Stimulated activated effector memory CD8-positive, alpha-beta T cell treated with anti-CD3 and anti-CD28 coated beads, Interleukin-12 subunit alpha, Interleukin-12 subunit beta, amount 100 ng/mL, for 72 hours (primary cell): ENCODE measurements around the gene NOS3.

Source experiments
- ATAC-seq: fragments of 150-1000 bp; cut with Tn5 transposase; 2 replicates; pipeline ENCODE4 v1.10.0; 2021
- DNase-seq, 2 donors: peaks; one replicate each; pipeline ENCODE4 v3.0.0; 2021 to 2022; ENCODE audit warnings: low spot score in 2 of 2
- H3K27ac Mint-ChIP-seq: one replicate; pipeline ENCODE4 v1.8.0; 2022; ENCODE audit warnings: mild to moderate bottlenecking, mixed read lengths
- H3K36me3 Mint-ChIP-seq: one replicate; pipeline ENCODE4 v1.8.0; 2022; ENCODE audit warnings: mild to moderate bottlenecking, mixed read lengths
- H3K4me1 Mint-ChIP-seq: one replicate; pipeline ENCODE4 v1.8.0; 2022; ENCODE audit warnings: mixed read lengths
- H3K4me3 Mint-ChIP-seq: one replicate; pipeline ENCODE4 v1.8.0; 2022; ENCODE audit warnings: mild to moderate bottlenecking, mixed read lengths
- H3K9me3 Mint-ChIP-seq: one replicate; pipeline ENCODE4 v1.8.0; 2022; ENCODE audit warnings: mixed read lengths

The NOS3 gene

DNA sequence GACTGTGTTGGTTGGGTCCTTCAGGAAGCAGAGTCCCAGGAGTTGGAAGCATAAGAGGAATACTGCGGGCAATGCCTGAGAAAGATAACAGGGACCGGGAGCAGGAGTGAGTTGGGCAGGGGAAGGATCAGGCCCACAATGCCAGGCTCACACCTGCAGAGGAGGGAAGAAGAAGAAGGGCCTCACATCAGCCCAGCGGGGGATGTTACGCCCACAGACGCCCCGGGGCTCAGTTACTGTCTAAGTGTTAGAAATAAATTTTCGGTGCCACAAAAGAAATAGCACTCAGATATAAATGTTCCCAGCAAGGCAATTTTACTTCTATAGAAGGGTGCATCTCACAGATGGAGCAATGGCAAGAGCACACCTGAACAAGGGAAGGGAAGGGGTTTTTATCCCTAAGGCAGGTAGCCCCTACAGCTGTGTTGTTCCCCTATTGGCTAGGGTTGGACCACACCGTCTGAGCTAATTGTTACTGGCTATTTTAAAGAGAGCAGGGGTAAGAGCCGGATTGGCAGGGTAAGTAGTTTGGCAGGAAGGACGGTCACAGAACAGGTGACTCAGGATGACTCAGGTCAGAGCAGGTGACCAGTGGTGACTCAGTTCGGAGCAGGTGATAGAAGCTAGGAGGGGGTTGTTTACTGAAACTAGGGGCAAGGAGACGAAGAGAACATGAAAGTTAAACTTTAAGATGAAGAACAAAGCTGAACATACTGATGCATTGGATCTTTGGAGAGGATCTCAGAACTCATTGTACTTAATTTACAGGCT is at the start of gene NOS3:
Gene NOS3 (plus strand): TSS at position 602 of the 771 bp plus-strand sequence. CDS start 2,787 bp downstream, outside the sequence.
- peaks cover 6% of the 10 kb centered on the region for H3K36me3 Mint-ChIP-seq
- no peak within 1 kb of the TSS for H3K4me3 Mint-ChIP-seq
- DNase-seq (no peak), ATAC-seq (no peak)
- H3K27ac Mint-ChIP-seq = no peak within 1 kb of the TSS
- H3K9me3 Mint-ChIP-seq = peaks cover 14% of the 10 kb centered on the region
- peaks cover 27% of the 10 kb centered on the region for H3K4me1 Mint-ChIP-seq

DNA sequence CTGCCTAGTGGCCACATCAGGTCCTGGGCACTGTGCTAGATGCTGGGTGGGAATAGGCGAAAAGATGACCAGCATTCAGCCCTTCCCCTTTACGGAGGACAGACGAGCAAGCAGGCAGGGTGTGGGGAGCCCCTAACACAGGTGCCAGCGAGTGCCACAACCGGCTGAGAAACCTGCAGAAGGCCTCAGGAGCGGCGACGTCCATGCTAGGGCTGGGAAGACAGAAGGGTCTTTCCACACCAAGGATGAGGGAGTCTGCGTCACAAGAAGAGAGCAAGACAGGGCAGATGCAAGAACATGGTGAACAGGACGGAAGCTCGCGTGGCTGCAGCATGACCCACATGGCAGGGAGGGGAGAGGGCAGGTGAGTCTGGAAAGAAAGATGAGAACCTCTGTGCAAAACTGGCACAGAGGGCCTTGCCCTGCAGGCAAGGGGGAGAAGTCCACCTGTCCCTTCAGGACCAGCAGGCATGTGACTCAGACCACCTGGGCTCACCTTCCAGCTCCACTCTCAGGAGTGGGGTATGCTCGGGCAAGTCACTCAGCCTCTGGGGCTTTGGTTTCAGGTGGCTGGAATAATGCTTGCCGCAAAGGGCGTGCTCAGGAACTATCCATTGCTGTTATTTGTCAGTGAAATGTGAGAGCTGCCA is 49.3 kb upstream of the NOS3 start:
- peak overlapping the region; percentile 4 for H3K27ac Mint-ChIP-seq
- H3K4me1 Mint-ChIP-seq = peaks cover 35% of the 10 kb centered on the region
- no peak overlapping the region for H3K4me3 Mint-ChIP-seq

GRCh38 chr7:150942001-150942590 is 48.7 kb upstream of the NOS3 start:
- H3K36me3 Mint-ChIP-seq = no peaks in the 10 kb centered on the region
- peaks cover 35% of the 10 kb centered on the region for H3K4me1 Mint-ChIP-seq
- peak; percentile 81 for ATAC-seq
- no peak overlapping the region for H3K4me3 Mint-ChIP-seq
- no peaks in the 10 kb centered on the region for H3K9me3 Mint-ChIP-seq
- peak overlapping the region; percentile 4 for H3K27ac Mint-ChIP-seq
- DNase-seq = peak; percentile 23 to 63

More for the DNA sequence above, 49.3 kb upstream of the NOS3 start:
- no peaks in the 10 kb centered on the region for H3K9me3 Mint-ChIP-seq
- no peak for DNase-seq
- H3K36me3 Mint-ChIP-seq = no peaks in the 10 kb centered on the region
- ATAC-seq = no peak

- no peak overlapping the region for H3K4me3 Mint-ChIP-seq
- H3K36me3 Mint-ChIP-seq = no peaks in the 10 kb centered on the region
- H3K27ac Mint-ChIP-seq = no peak overlapping the region
- no peak for ATAC-seq
- no peak for DNase-seq
- peaks cover 30% of the 10 kb centered on the region for H3K4me1 Mint-ChIP-seq
- H3K9me3 Mint-ChIP-seq = no peaks in the 10 kb centered on the region
Observed at GRCh38 chr7:150942591-150943452, 48.0 kb upstream of the NOS3 start.

DNA sequence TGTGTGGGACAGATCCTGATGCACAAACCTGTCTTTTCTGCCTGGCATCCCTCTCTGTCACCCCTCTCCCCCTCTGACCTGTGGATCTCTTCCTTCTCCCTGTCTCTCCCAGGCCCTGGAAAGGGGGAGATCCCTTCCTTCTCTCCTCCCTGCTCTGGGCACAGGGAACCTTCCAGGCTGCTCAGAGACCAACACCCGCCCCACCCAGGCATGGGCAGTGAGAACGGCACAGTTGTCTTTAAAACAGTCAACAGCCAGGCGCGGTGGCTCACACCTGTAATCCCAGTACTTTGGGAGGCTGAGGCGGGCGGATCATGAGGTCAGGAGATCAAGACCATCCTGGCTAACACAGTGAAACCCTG is 47.4 kb upstream of the NOS3 start:
- H3K4me3 Mint-ChIP-seq = no peak overlapping the region
- H3K4me1 Mint-ChIP-seq = peaks cover 24% of the 10 kb centered on the region
- H3K36me3 Mint-ChIP-seq = no peaks in the 10 kb centered on the region
- DNase-seq (no peak), ATAC-seq (no peak)
- H3K27ac Mint-ChIP-seq = no peak overlapping the region
- no peaks in the 10 kb centered on the region for H3K9me3 Mint-ChIP-seq

- H3K9me3 Mint-ChIP-seq = no peaks in the 10 kb centered on the region
- no peaks in the 10 kb centered on the region for H3K36me3 Mint-ChIP-seq
- no peak overlapping the region for H3K4me3 Mint-ChIP-seq
- H3K4me1 Mint-ChIP-seq = peaks cover 20% of the 10 kb centered on the region
- DNase-seq = no peak
- ATAC-seq = no peak
- no peak overlapping the region for H3K27ac Mint-ChIP-seq
Observed at GRCh38 chr7:150944066-150945042, 46.5 kb upstream of the NOS3 start.

DNA sequence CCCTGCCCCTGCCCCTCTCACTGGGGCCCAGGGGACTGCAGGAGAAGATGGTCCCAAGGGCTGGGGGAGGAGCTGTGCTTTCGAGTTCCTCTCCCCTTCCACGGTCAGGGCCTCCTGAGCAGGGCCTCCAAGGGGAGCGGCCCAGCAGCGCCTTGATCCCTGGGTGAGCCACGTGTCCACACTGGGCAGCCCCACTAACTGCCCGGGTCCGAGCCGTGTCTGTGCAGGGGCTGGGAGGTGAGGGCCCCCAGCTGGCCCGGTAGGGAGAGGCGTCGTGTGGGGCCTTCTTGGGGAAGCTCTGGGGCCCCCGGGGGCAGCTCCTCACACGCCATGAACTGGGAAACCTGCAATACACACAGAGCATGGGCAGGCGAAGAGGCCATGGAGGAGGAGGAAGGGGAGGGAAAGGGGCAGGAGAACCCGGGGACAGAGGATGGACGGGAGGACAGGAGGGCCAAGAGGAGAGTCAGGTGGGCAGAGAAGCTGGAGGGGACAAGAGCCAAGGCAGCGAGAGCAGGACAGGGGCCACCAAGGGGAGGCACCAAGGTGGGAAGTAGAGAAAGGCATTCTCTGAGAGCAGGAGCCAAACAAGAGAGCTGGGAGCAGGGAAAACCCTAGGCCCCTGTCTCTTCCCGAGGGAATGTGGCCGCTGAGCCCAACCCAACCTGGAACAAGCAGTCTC is 45.5 kb upstream of the NOS3 start:
- H3K9me3 Mint-ChIP-seq = no peaks in the 10 kb centered on the region
- ATAC-seq (no peak), DNase-seq (no peak)
- H3K27ac Mint-ChIP-seq = no peak overlapping the region
- peaks cover 18% of the 10 kb centered on the region for H3K4me1 Mint-ChIP-seq
- H3K4me3 Mint-ChIP-seq = no peak overlapping the region
- no peaks in the 10 kb centered on the region for H3K36me3 Mint-ChIP-seq

DNA sequence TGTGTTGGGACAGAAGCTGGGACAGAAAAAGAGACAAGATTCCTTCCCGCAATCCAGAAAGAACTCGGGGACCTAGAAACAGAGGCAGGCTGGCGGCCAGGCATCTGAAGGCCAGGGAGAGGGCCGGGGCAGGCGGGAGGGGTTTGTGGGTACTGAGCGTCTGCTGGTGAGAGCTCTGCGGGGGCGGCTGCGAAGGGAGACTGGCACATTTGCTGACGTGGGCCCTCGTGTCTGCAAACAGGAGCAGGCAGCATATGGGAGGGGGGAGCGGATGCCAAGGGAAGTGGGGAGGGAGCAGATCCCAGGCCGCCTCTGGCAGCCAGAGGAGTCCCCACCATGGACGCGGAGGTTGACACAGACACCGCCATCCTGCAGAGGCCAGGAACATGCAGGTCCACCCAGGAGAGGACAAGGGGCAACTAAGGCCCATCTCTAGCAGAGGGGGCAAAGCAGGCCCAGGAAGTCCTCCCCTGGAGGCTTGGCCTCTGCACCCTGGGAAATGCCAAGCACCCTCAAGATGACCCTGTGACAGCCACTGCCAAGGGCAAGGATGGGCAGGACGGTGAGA is 44.9 kb upstream of the NOS3 start:
- no peak for ATAC-seq
- no peaks in the 10 kb centered on the region for H3K9me3 Mint-ChIP-seq
- DNase-seq = no peak
- no peak overlapping the region for H3K27ac Mint-ChIP-seq
- no peak overlapping the region for H3K4me3 Mint-ChIP-seq
- H3K36me3 Mint-ChIP-seq = no peaks in the 10 kb centered on the region
- H3K4me1 Mint-ChIP-seq = peaks cover 18% of the 10 kb centered on the region

DNA sequence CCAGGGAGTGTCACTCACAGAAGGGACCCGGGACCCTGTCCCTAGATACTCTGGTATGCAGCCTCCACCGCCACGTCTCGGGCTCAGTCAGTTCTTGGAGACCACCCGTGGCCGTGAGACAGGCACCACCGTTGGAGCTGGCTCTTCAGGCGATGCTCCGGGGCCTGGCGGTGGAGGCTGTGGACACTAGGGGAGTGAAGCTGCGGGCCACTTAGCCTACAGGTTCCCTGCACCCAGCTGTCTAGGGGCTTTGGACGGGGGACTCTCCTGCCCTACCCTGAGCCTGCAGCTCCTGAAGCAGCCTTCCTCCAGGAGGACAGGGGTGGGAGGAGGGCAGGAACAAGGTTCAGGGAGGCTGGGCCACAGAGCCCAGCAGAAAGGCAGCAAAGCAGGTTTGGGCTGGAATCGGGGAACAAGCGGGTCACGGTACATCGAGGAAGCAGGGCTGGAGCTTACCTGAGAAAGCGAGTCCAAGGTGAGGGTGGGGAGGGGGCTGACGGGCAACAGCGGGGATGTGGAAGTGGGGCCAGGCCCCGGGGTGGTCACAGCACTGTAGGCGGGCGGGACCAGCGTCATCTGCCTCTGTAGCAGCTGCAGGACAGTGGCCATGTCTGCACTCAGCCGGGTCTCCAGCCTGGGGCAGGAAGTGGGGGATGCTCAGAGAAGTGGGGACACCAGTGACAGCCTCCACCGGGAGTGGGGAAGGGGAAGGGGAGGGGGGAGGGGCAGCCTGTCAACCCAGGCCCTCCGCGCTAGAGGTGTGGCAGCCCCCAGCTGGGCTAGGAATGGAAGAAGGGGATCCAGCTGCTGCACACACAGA is 44.2 kb upstream of the NOS3 start:
- Mint-ChIP-seq H3K36me3 (no peaks in the 10 kb centered on the region), H3K27ac (no peak overlapping the region), H3K4me1 (peaks cover 13% of the 10 kb centered on the region), H3K9me3 (no peaks in the 10 kb centered on the region), H3K4me3 (no peak overlapping the region)
- no peak for ATAC-seq
- DNase-seq = no peak

- no peaks in the 10 kb centered on the region for H3K9me3 Mint-ChIP-seq
- no peaks in the 10 kb centered on the region for H3K36me3 Mint-ChIP-seq
- H3K27ac Mint-ChIP-seq = no peak overlapping the region
- no peak overlapping the region for H3K4me3 Mint-ChIP-seq
- ATAC-seq (no peak), DNase-seq (no peak)
- H3K4me1 Mint-ChIP-seq = peaks cover 6% of the 10 kb centered on the region
Observed at GRCh38 chr7:150947241-150947745, 43.5 kb upstream of the NOS3 start.

- no peak overlapping the region for H3K4me3 Mint-ChIP-seq
- no peak for DNase-seq
- no peaks in the 10 kb centered on the region for H3K36me3 Mint-ChIP-seq
- no peaks in the 10 kb centered on the region for H3K4me1 Mint-ChIP-seq
- ATAC-seq = no peak
- no peaks in the 10 kb centered on the region for H3K9me3 Mint-ChIP-seq
- H3K27ac Mint-ChIP-seq = no peak overlapping the region
Observed at GRCh38 chr7:150947761-150948651, 42.8 kb upstream of the NOS3 start.

DNA sequence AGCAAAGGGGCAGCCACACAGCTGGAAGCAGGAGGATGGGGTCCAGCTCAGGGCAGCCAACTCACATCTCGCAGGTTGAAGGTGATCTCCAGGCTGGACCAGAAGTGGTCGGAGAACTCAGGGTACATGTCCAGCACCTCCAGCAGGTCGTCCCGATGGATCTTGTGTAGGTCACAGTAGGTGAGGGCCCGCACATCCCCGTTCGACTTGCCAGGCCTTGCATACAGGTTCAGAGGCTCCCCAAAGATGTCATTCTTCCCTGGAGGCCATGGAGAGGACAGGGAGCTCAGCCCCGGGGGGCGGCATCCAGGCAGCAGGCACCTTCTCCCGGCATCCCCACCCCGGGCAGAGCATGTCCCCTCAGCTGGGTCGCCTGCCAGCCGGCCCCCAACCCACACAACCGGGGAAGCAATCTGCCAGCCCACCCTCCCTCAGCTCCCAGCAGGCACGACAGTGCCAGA is 42.0 kb upstream of the NOS3 start:
- no peak for DNase-seq
- no peak overlapping the region for H3K27ac Mint-ChIP-seq
- H3K4me3 Mint-ChIP-seq = no peak overlapping the region
- H3K4me1 Mint-ChIP-seq = no peaks in the 10 kb centered on the region
- H3K36me3 Mint-ChIP-seq = no peaks in the 10 kb centered on the region
- no peak for ATAC-seq
- no peaks in the 10 kb centered on the region for H3K9me3 Mint-ChIP-seq
